Stimulated activated CD8-positive, alpha-beta memory T cell treated with anti-CD3 and anti-CD28 coated beads, Interleukin-12 subunit alpha, Interleukin-12 subunit beta, amount 100 ng/mL, for 24 hours (primary cell): ENCODE data around the gene TMEM233.
"Not testable (repeated sequence)": the region's sequence is repeated elsewhere in the genome, so short reads cannot be mapped to it uniquely, and the experiment has no call there.

ENCODE experiments used
- DNase-seq: peaks from one replicate; pipeline ENCODE4 v3.0.0-alpha.2; 2020; ENCODE audit errors: extremely low read depth

The TMEM233 gene

DNA sequence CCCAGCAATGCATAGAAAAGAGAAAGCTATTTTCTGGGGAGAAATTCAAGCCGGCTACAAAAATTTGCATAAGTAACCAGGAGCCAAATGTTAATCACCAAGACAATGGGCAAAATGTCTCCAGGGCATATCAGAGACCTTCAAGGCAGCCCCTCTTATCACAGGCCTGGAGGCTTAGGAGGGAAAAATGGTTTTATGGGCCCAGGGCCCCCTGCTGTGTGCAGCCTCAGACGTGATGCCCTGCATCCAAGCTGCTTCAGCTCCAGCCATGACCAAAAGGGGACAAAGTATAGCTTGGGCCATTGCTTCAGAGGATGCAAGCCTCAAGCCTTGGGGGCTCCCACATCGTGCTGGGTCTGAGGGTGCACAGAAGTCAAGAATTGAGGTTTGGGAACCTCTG is 15.8 kb downstream of the TMEM233 start:
- DNase-seq = no peak

DNA sequence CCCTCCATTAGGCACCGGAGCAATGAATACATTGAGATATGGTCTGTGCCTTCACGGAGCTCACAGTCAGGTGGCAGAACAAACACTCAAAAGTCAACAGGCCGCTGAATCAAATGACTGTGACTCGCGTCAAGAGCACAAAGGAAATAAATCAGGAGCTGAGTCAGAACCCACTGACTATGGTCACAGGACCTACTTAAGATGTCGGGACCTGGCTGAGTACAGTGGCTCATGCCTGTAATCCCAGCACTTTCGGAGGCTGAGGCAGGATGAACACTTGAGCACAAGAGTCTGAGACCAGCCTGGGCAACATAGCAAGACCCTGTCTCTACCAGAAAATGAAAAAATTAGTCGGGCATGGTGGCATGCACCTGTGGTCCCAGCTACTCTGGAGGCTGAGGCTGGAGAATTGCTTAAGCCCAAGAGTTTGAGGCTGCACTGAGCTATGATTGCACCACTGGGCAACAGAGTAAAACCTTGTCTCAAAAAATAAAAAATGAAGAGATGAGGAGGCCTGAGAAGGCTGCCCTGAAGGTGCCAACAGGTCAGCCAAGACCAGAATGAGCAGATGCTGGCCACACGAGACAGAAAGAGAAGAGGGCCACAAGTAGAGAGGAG is 19.9 kb downstream of the TMEM233 start:
- DNase-seq = no peak

DNA sequence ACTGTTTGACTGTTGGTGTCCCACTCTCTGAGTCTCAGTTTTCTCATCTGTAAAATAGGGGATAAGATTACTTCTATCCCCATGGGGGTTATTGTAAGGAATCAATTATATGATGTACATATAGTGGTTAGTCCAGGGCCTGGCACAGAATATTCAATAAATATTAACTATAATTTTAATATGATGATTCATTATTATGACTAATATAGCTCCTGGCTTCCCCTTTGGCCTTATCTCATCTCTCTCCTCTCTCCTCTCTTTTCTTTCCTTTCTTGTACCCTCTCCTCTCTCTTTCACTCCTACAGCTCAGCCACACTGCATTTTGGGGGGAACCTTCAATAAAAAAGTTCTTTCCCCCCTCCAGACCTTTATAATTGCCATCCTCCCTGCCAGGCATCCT is 21.1 kb downstream of the TMEM233 start:
- DNase-seq = no peak

DNA sequence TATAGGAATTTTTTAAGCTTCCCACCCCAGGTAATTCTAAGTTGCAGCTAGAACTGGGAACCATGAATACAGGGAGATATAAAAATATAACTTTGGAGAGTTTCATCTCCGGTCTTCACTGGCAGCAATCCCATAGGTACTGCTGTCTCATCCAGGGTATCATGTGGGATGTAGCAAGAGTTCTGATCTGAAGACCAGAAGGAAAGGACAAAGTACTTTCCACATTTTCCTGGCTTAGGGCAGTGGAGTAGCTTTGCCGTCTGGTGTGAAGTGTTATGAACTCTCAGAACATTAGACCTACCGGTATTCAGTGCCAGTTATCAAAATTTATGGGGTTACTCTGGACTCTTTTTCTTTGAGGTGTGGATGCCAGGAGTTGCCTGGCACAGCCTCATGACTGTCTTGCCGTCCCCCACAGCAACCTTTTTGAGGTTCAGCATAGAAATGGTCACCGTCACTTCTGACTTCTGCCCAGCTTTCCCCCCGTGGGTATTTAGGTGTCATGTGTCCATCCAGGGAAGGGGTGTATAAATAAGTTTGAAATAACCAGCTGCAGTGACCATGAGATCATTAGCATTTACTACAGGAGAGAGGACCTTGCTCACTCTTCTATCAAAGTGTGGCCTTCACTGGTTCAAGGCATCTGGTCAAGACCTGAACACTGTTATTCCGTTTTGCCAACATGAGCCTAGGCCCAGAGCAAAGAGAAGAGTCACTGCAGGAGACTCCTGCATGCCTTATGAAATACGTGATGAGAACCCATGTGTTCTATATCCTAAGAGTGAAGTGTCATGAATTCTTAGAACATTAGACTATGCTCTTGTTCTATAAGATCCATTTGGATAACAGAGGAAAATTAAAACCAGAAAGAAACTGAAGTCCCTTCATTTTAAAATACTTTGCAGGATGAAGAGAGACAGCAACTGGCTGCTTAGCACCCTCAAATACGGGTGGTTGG is 22.2 kb downstream of the TMEM233 start:
- no peak for DNase-seq

DNA sequence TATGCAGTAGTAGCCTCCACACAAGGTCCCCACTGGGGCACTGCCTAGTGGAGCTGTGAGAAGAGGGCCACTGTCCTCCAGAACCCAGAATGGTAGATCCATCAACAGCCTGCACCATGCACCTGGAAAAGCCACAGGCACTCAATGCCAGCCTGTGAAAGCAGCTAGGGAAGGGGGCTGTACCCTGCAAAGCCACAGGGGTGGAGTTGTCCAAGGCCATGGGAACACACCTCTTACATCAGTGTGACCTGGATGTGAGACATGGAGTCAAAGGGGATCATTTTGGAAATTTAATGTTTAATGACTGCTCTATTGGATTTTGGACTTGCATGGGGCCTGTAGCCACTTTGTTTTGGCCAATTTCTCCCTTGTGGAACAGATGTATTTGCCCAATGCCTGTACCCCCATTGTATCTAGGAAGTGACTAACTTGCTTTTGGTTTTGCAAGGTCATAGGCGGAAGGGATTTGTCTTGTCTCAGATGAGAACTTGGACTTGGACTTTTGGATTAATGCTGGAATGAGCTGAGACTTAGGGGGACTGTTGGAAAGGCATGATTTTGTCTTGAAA is 24.8 kb downstream of the TMEM233 start:
- not testable (repeated sequence) for DNase-seq

DNA sequence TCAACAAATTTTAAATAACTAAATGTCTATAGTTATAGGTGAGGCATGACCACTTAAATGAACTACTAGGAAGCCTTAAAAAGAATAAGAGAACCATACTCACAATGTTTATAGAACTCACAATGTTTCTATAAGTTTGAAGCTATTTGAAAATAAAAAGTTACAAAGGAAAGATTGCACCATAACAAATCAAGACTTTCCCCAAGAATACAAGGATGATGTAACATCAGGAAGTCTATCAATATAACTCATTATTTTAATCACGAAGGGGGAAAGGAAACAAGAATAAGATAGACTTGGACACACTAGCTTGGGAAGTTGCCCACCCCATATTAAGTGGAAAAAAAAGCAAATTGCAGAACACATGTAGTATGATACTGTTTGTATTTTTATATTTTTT is 26.9 kb downstream of the TMEM233 start:
- DNase-seq = no peak

DNA sequence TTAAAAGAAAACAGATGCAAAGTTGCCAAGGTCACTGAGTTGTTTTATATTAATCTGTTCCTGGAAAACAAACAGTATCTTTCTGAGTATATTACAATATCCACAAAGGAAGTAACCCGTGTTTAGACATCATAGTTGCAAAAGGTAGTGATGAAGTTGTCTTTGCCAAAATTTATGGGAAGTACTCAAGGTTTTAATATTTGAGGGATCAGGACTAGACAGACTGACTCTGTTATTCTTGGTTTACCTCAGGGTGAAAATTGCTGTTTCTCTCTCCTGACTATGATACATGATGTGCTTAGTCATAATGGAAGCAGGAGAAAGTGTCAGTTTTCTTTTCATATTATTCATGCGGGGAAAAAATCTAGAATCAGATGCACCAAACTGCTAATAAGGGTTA is 28.3 kb downstream of the TMEM233 start:
- DNase-seq = no peak

DNA sequence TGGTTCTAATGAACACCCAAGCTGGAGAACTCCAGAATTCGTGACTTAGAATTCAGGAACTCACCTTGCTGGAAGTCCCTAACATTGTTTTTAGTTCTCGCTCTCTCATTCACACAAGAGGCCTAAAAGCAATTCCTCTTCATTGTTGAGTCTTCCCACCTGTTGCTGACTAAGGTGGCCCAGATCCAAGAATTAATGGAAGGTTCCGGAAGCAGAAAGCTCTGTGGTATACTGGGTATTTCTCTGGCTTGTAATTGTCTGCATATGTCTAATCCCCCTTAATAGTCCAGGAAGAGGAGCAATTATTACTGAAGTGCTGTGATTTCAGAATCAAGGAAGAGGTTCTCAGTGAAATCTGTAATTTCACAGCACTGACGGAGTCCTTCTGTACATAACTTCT is 31.4 kb downstream of the TMEM233 start:
- DNase-seq = no peak

DNA sequence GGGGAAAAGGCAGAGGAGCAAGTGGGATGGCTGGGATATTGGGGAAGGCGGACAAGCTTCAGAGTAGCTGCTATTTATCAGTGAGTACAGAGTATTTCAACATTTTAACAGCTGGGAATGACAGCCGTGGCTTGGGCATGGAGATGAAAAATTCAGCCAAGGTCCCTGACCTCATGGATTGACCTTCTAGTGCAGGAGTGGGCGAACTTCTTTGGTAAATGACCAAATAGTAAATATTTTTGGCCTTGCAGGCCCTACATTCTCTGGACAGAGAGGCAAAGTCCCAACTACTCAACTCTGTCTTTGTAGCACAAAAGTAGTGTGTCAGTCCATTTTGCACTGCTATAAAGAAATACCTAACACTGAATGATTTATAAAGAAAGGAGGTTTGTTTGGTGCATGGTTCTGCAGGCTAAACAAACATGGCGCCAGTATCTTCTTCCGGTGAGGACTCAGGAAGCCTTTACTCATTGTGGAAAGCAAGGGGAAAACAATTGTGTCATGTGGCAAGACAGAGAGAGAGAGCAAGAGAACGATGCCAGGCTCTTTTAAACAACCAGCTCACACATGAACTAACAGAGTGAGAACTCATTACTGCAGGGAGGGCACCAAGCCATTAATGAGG is 33.6 kb downstream of the TMEM233 start:
- DNase-seq = no peak

DNA sequence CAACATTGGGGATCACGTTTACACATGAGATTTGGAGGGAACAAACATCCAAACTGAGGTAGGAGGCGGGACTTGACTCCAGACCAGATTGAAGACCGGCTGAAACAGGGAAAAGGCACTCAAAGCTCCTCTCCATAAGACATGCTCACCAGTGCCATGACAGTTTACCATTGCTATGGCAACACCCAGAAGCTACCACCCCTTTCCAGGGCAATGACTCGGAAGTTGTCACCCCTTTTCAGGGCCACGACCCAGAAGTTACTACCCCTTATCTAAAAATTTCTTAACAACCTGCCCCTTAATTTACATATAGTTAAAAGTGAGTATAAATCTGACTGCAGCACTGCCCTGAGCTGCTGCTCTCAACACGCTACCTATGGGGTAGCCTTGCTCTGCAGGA is 34.1 kb downstream of the TMEM233 start:
- no peak for DNase-seq

DNA sequence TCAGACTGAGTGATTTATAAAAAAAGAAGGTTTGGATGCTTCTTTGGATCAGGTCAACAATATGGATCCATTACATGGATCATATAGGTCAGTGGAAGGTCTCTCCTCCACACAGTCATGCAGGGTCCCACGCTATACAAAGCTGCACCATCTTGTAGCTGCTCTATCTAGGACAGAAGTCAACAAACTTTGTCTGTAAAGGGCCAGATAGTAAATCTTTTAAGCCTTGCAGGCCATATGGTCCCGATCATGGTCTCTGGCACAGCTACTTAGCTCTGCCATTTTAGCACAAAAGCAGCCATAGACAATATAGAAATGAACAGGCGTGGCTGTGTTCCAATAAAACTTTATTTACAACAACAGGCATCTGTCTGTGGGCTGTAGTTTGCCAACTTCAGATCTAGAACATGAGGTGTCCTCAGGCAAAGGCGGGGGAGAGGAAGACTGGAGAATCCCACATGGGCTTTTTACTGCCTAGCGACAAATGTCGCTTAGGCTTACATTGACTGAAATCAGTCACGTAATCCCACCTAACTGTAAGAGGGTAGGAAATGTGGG is 36.7 kb downstream of the TMEM233 start:
- DNase-seq = no peak

DNA sequence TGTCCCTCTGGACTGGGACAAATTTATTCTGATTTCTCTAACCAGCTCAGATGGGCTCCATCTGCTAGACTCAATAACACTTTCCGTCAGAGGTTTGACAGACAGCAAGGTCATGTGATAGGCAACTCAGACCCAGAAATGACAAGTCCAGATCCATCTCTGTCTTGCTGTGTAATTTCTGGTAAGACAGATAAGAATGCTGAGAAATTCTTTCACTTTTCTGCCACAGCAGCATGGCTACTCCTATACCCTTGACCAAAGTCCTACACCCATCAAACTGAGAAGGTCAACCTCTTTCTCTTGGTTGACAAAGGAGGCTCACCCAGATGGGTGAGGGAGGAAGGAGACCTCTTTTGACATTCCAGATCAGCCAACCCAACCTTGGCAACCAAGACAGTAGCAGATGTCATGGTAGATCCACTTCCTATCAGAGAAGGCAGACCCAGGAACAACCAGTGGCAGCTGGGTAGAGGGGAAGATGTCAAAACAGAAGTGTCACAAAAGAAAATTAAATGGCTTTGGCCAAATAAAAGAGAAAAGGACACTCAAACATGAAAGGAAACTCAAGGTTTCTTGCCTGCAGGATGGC is 37.5 kb downstream of the TMEM233 start:
- DNase-seq = no peak

DNA sequence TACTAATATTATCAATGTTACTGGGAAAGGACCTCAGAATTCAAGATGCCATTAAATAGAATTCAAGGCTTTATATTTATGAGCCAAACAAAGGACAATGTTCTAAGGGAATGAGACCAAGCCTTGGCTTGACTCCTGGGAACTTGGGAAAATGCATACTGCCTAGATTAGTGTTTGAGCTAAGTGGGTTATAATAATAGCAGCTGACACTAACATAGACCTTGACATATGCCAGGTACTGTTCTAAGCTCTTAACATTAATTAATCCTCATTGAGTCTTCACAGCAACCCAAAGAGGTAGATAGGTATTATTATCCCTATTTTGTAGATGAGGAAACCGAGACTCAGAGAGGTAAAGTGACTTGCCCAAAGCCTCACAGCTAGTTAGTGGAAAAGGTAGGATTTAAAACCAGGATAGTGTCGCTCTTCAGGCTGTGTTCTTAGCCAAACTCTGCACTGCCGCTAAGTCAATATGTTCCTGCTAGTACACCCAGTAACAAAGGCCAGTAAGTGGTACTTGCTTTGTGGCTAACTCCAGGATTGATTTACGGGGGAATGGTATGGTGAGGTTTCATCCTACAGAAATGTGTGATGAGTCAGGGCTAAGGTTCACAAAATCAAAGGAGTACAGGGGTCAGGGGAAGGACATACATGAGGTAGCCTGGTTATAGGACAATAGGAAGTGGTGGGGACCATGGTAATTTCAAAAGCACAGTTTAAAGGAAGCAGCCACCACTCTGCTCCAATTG is 38.5 kb downstream of the TMEM233 start:
- no peak for DNase-seq

DNA sequence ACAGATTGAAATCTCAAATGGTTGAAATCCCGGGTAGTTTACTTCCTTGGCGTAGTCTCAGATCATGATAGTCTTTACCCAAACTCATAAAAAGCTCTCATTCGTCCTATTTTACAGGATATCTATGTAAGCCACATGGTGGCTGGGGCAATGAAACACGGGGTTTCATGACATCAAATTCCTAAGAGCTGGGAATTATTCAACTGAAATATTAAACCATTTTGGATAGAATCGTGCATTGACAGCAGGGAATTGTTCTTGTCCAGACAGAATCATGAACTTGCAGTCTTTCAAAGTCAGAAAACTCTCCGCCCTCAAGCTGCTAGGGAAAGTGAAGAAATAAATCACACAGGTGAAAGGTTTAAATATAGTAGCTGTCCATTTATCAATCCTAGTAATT is 41.2 kb downstream of the TMEM233 start:
- DNase-seq = no peak

DNA sequence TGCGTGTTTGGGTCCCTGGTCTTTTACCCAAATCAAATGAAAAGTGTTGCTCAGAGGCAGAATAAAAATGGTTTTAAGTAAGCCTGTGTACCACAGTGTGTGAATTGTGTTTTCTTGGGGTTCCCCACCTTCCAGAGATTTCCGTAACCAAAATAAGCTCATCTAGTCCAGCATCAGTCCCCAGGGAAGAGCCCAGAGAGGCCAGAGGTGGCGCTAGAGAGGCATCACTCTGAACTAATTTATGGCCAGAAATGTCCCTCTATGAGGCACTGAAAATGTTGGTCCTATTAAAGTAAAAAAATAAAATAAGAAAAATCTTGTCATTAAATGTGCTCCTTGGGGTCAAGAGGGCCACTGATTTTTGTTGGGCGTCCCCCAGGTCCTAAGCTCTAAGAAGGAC is 49.4 kb downstream of the TMEM233 start:
- DNase-seq = no peak

DNA sequence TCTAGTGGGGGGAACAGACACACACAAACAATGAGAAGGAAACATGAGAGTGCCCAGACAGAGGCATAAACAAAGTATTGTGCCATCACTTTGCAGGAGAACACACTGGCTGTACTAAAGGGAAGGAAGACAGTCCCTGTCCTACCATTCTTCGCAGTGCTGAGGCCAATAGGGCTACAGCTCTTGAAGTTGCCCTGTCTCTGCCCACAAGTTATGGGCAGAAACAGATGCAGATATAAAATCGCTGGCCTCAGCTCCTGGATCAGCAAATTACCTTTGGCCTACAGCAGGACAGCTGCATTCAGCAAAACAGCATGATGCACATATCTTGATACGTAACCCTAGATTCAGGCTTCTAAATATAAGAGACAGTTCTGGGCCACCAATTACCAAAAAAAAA is 51.4 kb downstream of the TMEM233 start:
- no peak for DNase-seq

DNA sequence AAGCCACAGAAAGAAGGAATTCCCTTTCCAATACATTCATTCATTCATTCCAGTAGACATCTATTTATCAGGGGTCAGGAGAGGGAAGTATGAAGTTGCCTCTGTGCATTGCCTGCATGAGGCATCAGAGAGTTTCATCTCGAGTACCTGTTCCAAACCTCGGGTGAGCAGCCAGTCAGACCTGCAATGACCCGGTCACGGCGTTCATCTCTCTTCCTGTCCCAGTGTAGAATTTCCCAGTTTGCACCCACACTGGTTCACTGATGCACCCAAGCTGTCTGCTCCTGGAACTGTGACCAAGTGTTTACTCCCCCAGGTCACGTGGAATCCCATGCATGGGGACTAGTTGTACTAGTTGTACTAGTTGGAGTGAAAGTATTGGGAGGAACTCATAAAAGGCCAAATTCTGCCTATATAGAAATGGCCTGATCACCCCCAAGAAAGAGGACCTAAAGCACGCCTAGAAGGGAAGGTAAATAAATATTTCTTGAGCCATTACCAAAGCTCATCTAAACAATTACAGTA is 52.0 kb downstream of the TMEM233 start:
- no peak for DNase-seq

DNA sequence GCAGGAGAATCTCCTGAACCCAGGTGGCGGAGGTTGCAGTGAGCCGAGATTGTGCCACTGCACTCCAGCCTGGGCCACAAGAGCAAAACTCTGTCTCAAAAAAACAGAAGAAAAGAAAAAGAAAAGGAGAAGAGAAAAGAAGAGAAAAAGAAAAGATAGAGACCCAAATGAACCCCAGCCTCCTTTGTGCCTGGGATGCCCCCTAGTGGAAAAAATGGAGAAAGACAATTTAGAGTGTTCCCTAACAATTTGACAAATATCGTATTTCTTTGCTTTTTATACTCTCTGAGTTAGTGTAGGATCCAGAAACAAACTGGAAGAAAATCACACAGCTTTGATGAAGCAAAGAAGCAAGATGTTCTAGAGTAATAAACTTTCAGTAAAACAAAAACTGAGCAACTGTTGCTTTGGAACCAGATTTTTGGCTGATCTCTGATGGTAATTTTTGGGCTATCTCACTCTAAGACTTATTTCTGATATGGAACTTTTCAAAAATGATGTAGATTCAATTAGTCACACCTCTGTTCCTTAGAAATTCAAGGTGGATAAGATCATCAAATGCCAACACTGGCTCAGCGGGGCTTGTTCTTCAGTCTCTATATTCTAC is 55.7 kb downstream of the TMEM233 start:
- DNase-seq = no peak

DNA sequence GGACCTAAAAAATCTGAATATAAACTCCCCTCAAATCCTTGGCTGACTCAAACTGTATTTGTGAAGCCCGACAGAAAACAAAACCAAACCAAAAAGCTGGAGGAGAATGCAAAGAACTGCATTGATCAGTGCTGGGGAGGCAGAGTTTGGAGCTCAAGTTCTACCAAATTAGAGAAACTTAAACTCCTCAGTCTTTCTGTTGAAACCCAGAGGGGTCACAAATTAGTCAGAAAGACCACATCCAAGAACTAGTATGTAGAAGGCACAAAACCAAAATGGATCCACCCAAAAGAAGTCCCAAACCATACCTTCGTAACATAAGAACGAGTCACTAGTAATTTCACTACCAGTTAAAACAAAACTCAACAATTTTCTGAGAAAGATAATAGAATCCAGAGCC is 59.1 kb downstream of the TMEM233 start:
- no peak for DNase-seq

DNA sequence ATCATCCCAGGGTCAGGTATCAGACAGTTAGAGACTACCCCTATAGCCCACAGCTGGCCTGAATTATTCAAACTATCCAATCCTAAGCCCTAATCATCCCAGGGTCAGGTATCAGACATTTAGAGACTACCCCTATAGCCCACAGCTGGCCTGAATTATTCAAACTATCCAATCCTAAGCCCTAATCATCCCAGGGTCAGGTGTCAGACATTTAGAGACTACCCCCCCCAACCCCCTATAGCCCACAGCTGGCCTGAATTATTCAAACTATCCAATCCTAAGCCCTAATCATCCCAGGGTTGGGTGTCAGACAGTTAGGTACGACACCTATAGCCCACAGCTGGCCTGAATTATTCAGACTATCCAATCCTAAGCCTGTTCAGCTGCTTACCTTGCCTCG is 63.4 kb downstream of the TMEM233 start:
- not testable (repeated sequence) for DNase-seq
